H1 (cell line): ENCODE results near the gene NFX1. TPM values are rescaled to one million over a fixed set of nuclear protein-coding genes. Genes with fewer than 3 reads are reported as not detected.

Experiments used
- CTCF ChIA-PET: fragments of 300-600 bp; sonication (Branson Sonifier 250); formaldehyde crosslinking; loops from one replicate; lab custom pipeline; 2021; ENCODE audit not compliant: partially characterized antibody; lab: Charles Lee
- POLR2A ChIA-PET: fragments of 300-600 bp; sonication (Branson Sonifier 250); formaldehyde crosslinking; loops from one replicate; lab custom pipeline; 2021; ENCODE audit warnings: inconsistent platforms; ENCODE audit not compliant: partially characterized antibody; lab: Charles Lee
- DNase-seq, 2 experiments: peaks; one replicate each; pipeline versions ENCODE4 v3.0.0 to v3.0.0-alpha.2; 2010 to 2022; ENCODE audit warnings: low spot score in 2 of 2, low read depth in 1 of 2, mixed read lengths in 1 of 2
- FAIRE-seq: peaks from 2 replicates; lab custom pipeline; 2011; peaks lifted over from hg19 to GRCh38; lab: Jason Lieb, UNC
- H2AFZ ChIP-seq: 2 replicates; pipeline ENCODE4 v1.8.1; 2012; ENCODE audit warnings: low read length, inconsistent platforms
- H2AK5ac ChIP-seq: 2 replicates; pipeline ENCODE4 v1.6.1; 2013; ENCODE audit warnings: low read depth, low read length
- H2BK120ac ChIP-seq: replicated peaks from 2 replicates; pipeline ENCODE3; 2013; ENCODE audit warnings: low read depth, low read length, inconsistent platforms
- H2BK12ac ChIP-seq: 2 replicates; pipeline ENCODE4 v1.6.1; 2013; ENCODE audit warnings: low read depth, low read length
- H2BK15ac ChIP-seq: 2 replicates; pipeline ENCODE4 v1.6.1; 2013; ENCODE audit warnings: low read length
- H2BK20ac ChIP-seq: 2 replicates; pipeline ENCODE4 v1.6.1; 2013; ENCODE audit warnings: low read length
- H2BK5ac ChIP-seq: 2 replicates; pipeline ENCODE4 v1.6.1; 2013; ENCODE audit warnings: low read depth, low read length
- H3K14ac ChIP-seq: 2 replicates; pipeline ENCODE4 v1.6.1; 2013; ENCODE audit warnings: inconsistent platforms; ENCODE audit not compliant: insufficient read length
- H3K18ac ChIP-seq: 2 replicates; pipeline ENCODE4 v1.6.1; 2013; ENCODE audit warnings: low read length; ENCODE audit errors: extremely low read depth
- H3K23ac ChIP-seq: 2 replicates; pipeline ENCODE4 v1.6.1; 2013; ENCODE audit warnings: inconsistent platforms; ENCODE audit not compliant: insufficient read length
- H3K23me2 ChIP-seq: 2 replicates; pipeline ENCODE4 v1.6.1; 2013; ENCODE audit warnings: low read depth, low read length
- H3K27ac ChIP-seq: 2 replicates; pipeline ENCODE4 v1.6.1; 2011; ENCODE audit warnings: low read depth, low read length, inconsistent platforms
- H3K27me3 ChIP-seq, 4 experiments: replicated peaks in 1 of 4; 1 replicate in 1 of 4; 2 replicates in 3 of 4; pipeline versions ENCODE4 v1.6.1 to v1.8.1; 2011 to 2013; ENCODE audit warnings: low read length in 3 of 4, mild to moderate bottlenecking in 3 of 4, inconsistent platforms in 2 of 4, mixed read lengths in 2 of 4, moderate library complexity in 1 of 4; ENCODE audit not compliant: control insufficient read depth in 3 of 4, insufficient read depth in 3 of 4; ENCODE audit errors: extremely low read depth in 1 of 4
- H3K36me3 ChIP-seq, 4 experiments: 2 replicates each; pipeline versions ENCODE4 v1.6.1 to v1.8.1; 2011 to 2013; ENCODE audit warnings: mild to moderate bottlenecking in 4 of 4, low read length in 3 of 4, moderate library complexity in 2 of 4, control low read depth in 1 of 4, inconsistent platforms in 1 of 4; ENCODE audit not compliant: insufficient read depth in 4 of 4, control insufficient read depth in 2 of 4
- H3K4ac ChIP-seq: replicated peaks from 2 replicates; pipeline ENCODE3; 2013; ENCODE audit warnings: low read length, low read depth, mixed read lengths, inconsistent platforms; ENCODE audit not compliant: insufficient read length
- H3K4me1 ChIP-seq, 4 experiments: replicated peaks in 1 of 4; 1 replicate in 1 of 4; 2 replicates in 3 of 4; pipeline versions ENCODE4 v1.6.1 to v1.8.1; 2011 to 2013; ENCODE audit warnings: low read length in 3 of 4, inconsistent platforms in 2 of 4, mixed read lengths in 1 of 4; ENCODE audit not compliant: insufficient read depth in 4 of 4, control insufficient read depth in 3 of 4
- H3K4me2 ChIP-seq, 2 experiments: 2 replicates each; pipeline versions ENCODE4 v1.6.1 to v1.8.1; 2011 to 2013; ENCODE audit warnings: low read depth in 2 of 2, low read length in 2 of 2, control low read depth in 1 of 2, inconsistent platforms in 1 of 2, mild to moderate bottlenecking in 1 of 2; ENCODE audit not compliant: insufficient read depth in 1 of 2
- H3K4me3 ChIP-seq, 4 experiments: fragments of 200-600, 300-600 bp in 1 of 4; sonication (generic), shearing (Covaris generic), sonication (Bioruptor Twin) in 1 of 4; 2 replicates each; pipeline versions ENCODE4 v1.5.1 to v1.8.1; 2011 to 2016; ENCODE audit warnings: low read length in 4 of 4, low read depth in 3 of 4, control low read depth in 2 of 4, inconsistent platforms in 2 of 4, mild to moderate bottlenecking in 2 of 4, mixed read lengths in 1 of 4, moderate library complexity in 1 of 4; ENCODE audit not compliant: insufficient read depth in 2 of 4; ENCODE audit errors: extremely low read depth in 1 of 4
- H3K56ac ChIP-seq: replicated peaks from 2 replicates; pipeline ENCODE3; 2013; ENCODE audit warnings: low read depth, mild to moderate bottlenecking, mixed read lengths, low read length, inconsistent platforms; ENCODE audit not compliant: insufficient read length
- H3K79me1 ChIP-seq: 2 replicates; pipeline ENCODE4 v1.6.1; 2013; ENCODE audit warnings: low read depth, low read length, control low read depth
- H3K79me2 ChIP-seq, 2 experiments: 2 replicates each; pipeline versions ENCODE4 v1.6.1 to v1.8.1; 2012 to 2013; ENCODE audit warnings: low read length in 2 of 2, mild to moderate bottlenecking in 2 of 2, inconsistent platforms in 1 of 2; ENCODE audit not compliant: insufficient read depth in 2 of 2, control insufficient read depth in 1 of 2
- H3K9ac ChIP-seq, 4 experiments: replicated peaks in 1 of 4; 1 replicate in 1 of 4; 2 replicates in 3 of 4; pipeline versions ENCODE4 v1.6.1 to v1.8.1; 2011 to 2013; ENCODE audit warnings: low read depth in 3 of 4, low read length in 3 of 4, control low read depth in 2 of 4, mild to moderate bottlenecking in 2 of 4, moderate library complexity in 2 of 4, inconsistent platforms in 1 of 4; ENCODE audit errors: extremely low read depth in 1 of 4
- H3K9me3 ChIP-seq, 2 experiments: 2 replicates each; pipeline versions ENCODE4 v1.6.1 to v1.8.1; 2012 to 2013; ENCODE audit warnings: mild to moderate bottlenecking in 2 of 2, moderate library complexity in 2 of 2, control low read depth in 1 of 2, inconsistent platforms in 1 of 2, low read depth in 1 of 2, low read length in 1 of 2, mixed read lengths in 1 of 2; ENCODE audit not compliant: insufficient read depth in 2 of 2
- H4K20me1 ChIP-seq, 2 experiments: replicated peaks in 1 of 2; 2 replicates each; pipeline versions ENCODE3 to v1.8.1; 2011 to 2013; ENCODE audit warnings: inconsistent platforms in 2 of 2, low read length in 2 of 2, mild to moderate bottlenecking in 1 of 2; ENCODE audit not compliant: insufficient read depth in 2 of 2, control insufficient read depth in 1 of 2
- H4K5ac ChIP-seq: 2 replicates; pipeline ENCODE4 v1.6.1; 2013; ENCODE audit warnings: low read length, low read depth, mixed read lengths, inconsistent platforms; ENCODE audit not compliant: insufficient read length
- H4K8ac ChIP-seq: 2 replicates; pipeline ENCODE4 v1.8.0; 2013; ENCODE audit warnings: mild to moderate bottlenecking, moderate library complexity, low read length, inconsistent platforms; ENCODE audit not compliant: insufficient read depth; ENCODE audit errors: extremely low read depth
- H4K91ac ChIP-seq: replicated peaks from 2 replicates; pipeline ENCODE3; 2013; ENCODE audit warnings: low read length, mixed read lengths, inconsistent platforms; ENCODE audit not compliant: insufficient read length
- BACH1 ChIP-seq: IDR thresholded peaks from 2 replicates; pipeline ENCODE4 v1.6.1; 2012; ENCODE audit warnings: low read length, improper control_type of control experiment
- CHD2 ChIP-seq: IDR thresholded peaks from 2 replicates; pipeline ENCODE4 v1.6.1; 2012; ENCODE audit warnings: low read length, improper control_type of control experiment
- E2F6 ChIP-seq: IDR thresholded peaks from 2 replicates; pipeline ENCODE4 v1.6.1; 2012; ENCODE audit warnings: inconsistent platforms
- GABPA ChIP-seq: IDR thresholded peaks from 2 replicates; pipeline ENCODE4 v1.6.1; 2011; ENCODE audit warnings: mild to moderate bottlenecking, low read length, moderate library complexity, borderline replicate concordance; ENCODE audit not compliant: insufficient read depth
- HDAC2 ChIP-seq, 2 experiments: fragments of 300-600 bp in 1 of 2; sonication (generic) in 1 of 2; IDR thresholded peaks; 2 replicates each; pipeline ENCODE4 v1.6.1; 2011 to 2012; ENCODE audit warnings: low read depth in 2 of 2, low read length in 2 of 2, mild to moderate bottlenecking in 2 of 2, moderate library complexity in 2 of 2, borderline replicate concordance in 1 of 2, inconsistent platforms in 1 of 2
- POLR2AphosphoS5 ChIP-seq: IDR thresholded peaks from 2 replicates; pipeline ENCODE4 v1.6.1; 2011; ENCODE audit warnings: low read depth, low read length
- POU5F1 ChIP-seq: IDR thresholded peaks from 2 replicates; pipeline ENCODE4 v1.6.1; 2011; ENCODE audit warnings: low read depth, mild to moderate bottlenecking, low read length, moderate library complexity
- RFX5 ChIP-seq: IDR thresholded peaks from 2 replicates; pipeline ENCODE4 v1.6.1; 2011; ENCODE audit warnings: low read depth, low read length, improper control_type of control experiment, borderline replicate concordance
- RXRA ChIP-seq: IDR thresholded peaks from 2 replicates; pipeline ENCODE4 v1.6.1; 2011; ENCODE audit warnings: low read depth, mild to moderate bottlenecking, low read length, moderate library complexity; ENCODE audit not compliant: insufficient read depth
- SIN3A ChIP-seq, 2 experiments: IDR thresholded peaks in 1 of 2; conservative IDR thresholded peaks in 1 of 2; 2 replicates each; pipeline ENCODE4 v1.6.1; 2011 to 2012; ENCODE audit warnings: low read length in 2 of 2, improper control_type of control experiment in 1 of 2, low read depth in 1 of 2, mild to moderate bottlenecking in 1 of 2
- SIRT6 ChIP-seq: IDR thresholded peaks from one replicate; pipeline ENCODE4 v1.7.1; 2012; ENCODE audit warnings: low read length, inconsistent platforms
- TAF7 ChIP-seq: optimal IDR thresholded peaks from 2 replicates; pipeline ENCODE3; 2011; ENCODE audit warnings: low read depth, mild to moderate bottlenecking, inconsistent platforms, low read length, moderate library complexity, borderline replicate concordance
- TEAD4 ChIP-seq: IDR thresholded peaks from 2 replicates; pipeline ENCODE4 v1.6.1; 2012; ENCODE audit warnings: low read depth, low read length, inconsistent platforms, mixed read lengths
- WGBS, 2 experiments: shearing (Covaris generic) in 1 of 2; methylation state at CpG; one replicate each; pipeline versions ENCODE4 v1.1.6 to v1.1.7; 2013 to 2015; ENCODE audit warnings: low lambda C conversion rate in 2 of 2, mixed read lengths in 2 of 2, inconsistent platforms in 1 of 2, low coverage in 1 of 2, missing lambda C conversion rate in 1 of 2; ENCODE audit not compliant: insufficient replicate concordance in 2 of 2, insufficient coverage in 1 of 2, insufficient read length in 1 of 2; ENCODE audit errors: extremely low coverage in 1 of 2, missing lambda C conversion rate in 1 of 2; 5-methylcytosine and 5-hydroxymethylcytosine counted together
- polyA plus RNA-seq, 7 experiments: library from polyadenylated mRNA; depleted of rRNA in 3 of 7; stranded (reverse) in 5 of 7; unstranded in 2 of 7; fragments of >200 nt in 5 of 7; fragments of 200-250 nt in 2 of 7; gene quantifications; 1 replicate in 5 of 7; 2 replicates in 1 of 7; 4 replicates in 1 of 7; pipeline versions ENCODE4 v1.2.1 to v1.2.3, GENCODE V29; 2011 to 2013; ENCODE audit warnings: missing spikeins in 2 of 7, mixed read lengths in 2 of 7
- total RNA-seq: library from RNA; stranded (reverse); fragmentation: NEBNext Ultra II Directional; extraction: Animal tissue kit (Norgen Biotek cat#: 25700); gene quantifications from 2 replicates; pipeline ENCODE4 v1.2.1, GENCODE V29; 2021

Gene NFX1
- total and polyA plus RNA-seq, 2 of the 8 experiments (the other 6 are each of a cell fraction or from before 2014, with no cell fraction given): 19.4 to 28.4 TPM

GRCh38 chr9:33288235-33288634 lies 2.1 kb upstream of the NFX1 start:
- H2BK120ac ChIP-seq: no peak overlapping the region
- no peak overlapping the region for H3K9ac ChIP-seq
- H2BK20ac ChIP-seq: no peak overlapping the region
- H3K4me2 ChIP-seq: no peak overlapping the region
- peaks cover 0 to 9% (median 0%) of the 10 kb centered on the region in 4 experiments; a peak in 1 of 8 replicates for H3K36me3 ChIP-seq
- no peak for DNase-seq
- H2BK12ac ChIP-seq: no peak overlapping the region
- H3K79me1 ChIP-seq: peaks cover 3% of the 10 kb centered on the region
- no peak for FAIRE-seq
- H3K18ac ChIP-seq: no peak overlapping the region
- ChIA-PET POLR2A (interaction anchor here (0.9 to 4.3 kb wide), 4 partner anchors 15 to 235 kb away, joined by 3 to 29 read pairs (median 4); partner anchors contain the start of genes BAG1, CHMP5 and SMU1), CTCF (interaction anchor here (0.9 to 2.1 kb wide), 4 partner anchors 23 to 247 kb away, joined by 3 to 9 read pairs (median 3); partner anchors contain the start of gene CHMP5)
- no peak overlapping the region for H2BK5ac ChIP-seq
- H4K20me1 ChIP-seq: no peaks in the 10 kb centered on the region
- H3K4me3 ChIP-seq: no peak overlapping the region
- H4K91ac ChIP-seq: no peak overlapping the region
- no peak overlapping the region for H4K5ac ChIP-seq
- no peak overlapping the region for H3K56ac ChIP-seq
- H3K14ac ChIP-seq: no peak overlapping the region
- H3K79me2 ChIP-seq: peaks cover 0 to 26% of the 10 kb centered on the region in 2 experiments; a peak in 3 of 4 replicates
- H3K23ac ChIP-seq: no peak overlapping the region
- no peak overlapping the region for H2AK5ac ChIP-seq
- H4K8ac ChIP-seq: no peak overlapping the region
- H3K4me1 ChIP-seq: peaks cover 0 to 8% (median 2%) of the 10 kb centered on the region in 4 experiments; a peak in 3 of 7 replicates
- H3K23me2 ChIP-seq: no peaks in the 10 kb centered on the region; the same call in 1 of the 2 replicates
- 81% methylated on average over 3 of the region's 4 CpGs; no CpG with 5 or more reads in 1 of the 2 experiments for WGBS, 2 experiments
- no peak overlapping the region for H3K27ac ChIP-seq
- H2BK15ac ChIP-seq: no peak overlapping the region
- no peak overlapping the region for H3K4ac ChIP-seq
- H2AFZ ChIP-seq: no peak overlapping the region
- H3K9me3 ChIP-seq: no peaks in the 10 kb centered on the region
- no peaks in the 10 kb centered on the region for H3K27me3 ChIP-seq
- TF ChIP-seq SIN3A (conservative IDR thresholded peaks at IDR 0.05 in 1 of 2, IDR thresholded peaks at IDR 0.05 in 1 of 2; ENCODE audit: low read depth in 1 of 2, low read length in 2 of 2): no peak
- no peak for TF ChIP-seq POU5F1
- no peak for TF ChIP-seq CHD2
- TF ChIP-seq TAF7: no peak
- TF ChIP-seq E2F6: no peak
- no peak for TF ChIP-seq HDAC2 (IDR thresholded peaks at IDR 0.05; ENCODE audit: borderline replicate concordance in 1 of 2, low read depth in 2 of 2, low read length in 2 of 2)
- no peak for TF ChIP-seq RXRA
- no peak for TF ChIP-seq RFX5
- no peak for TF ChIP-seq BACH1
- no peak for TF ChIP-seq GABPA
- TF ChIP-seq POLR2AphosphoS5: no peak
- no peak for TF ChIP-seq SIRT6
- TF ChIP-seq TEAD4: no peak
